Measurements from ENCODE around the gene FILIP1. TPM values are rescaled to one million over a fixed set of nuclear protein-coding genes. Genes with fewer than 3 reads are reported as not detected.

Gene FILIP1
- total and polyA plus RNA-seq, 10 of the 15 experiments (the other 5 are each of a cell fraction or from before 2014, with no cell fraction given), result 0.23 to 2.0 (median 0.44) TPM

- TF ChIP-seq ZNF687 (IDR thresholded peaks at IDR 0.05) (no peak), BCL3 (IDR thresholded peaks at IDR 0.05; ENCODE audit: borderline replicate concordance, insufficient read depth, low read depth, low read length, poor library complexity, severe bottlenecking) (no peak)
These were observed 149.1 kb downstream of the FILIP1 start (continued) for GRCh38 chr6:75344455-75344854.

- no peaks in the 10 kb centered on the region for H4K20me1 ChIP-seq (ENCODE audit: control insufficient read depth, insufficient read depth)
- ChIA-PET CTCF (interaction anchor here (0.7 to 1.6 kb wide), 3 partner anchors 11 to 26 kb away, joined by 3 read pairs; no protein-coding TSS in a partner anchor), RAD21 (ENCODE audit: unreplicated experiment) (interaction anchor here (1.1 to 1.4 kb wide), 2 partner anchors 77 to 183 kb away, joined by 3 read pairs; no protein-coding TSS in a partner anchor), POLR2A (no interaction called here), SMC1A (ENCODE audit: uncharacterized antibody, unreplicated experiment) (interaction anchor here (1.6 kb wide), 1 partner anchor 9 kb away, joined by 9 read pairs; no protein-coding TSS in a partner anchor)
- FAIRE-seq, result no peak
- DNase-seq (ENCODE audit: low read depth, low spot score), result no peak
- intact Hi-C loops (cut with micrococcal nuclease; ENCODE audit: unreplicated experiment), result no loop called here
- no peaks in the 10 kb centered on the region for H3K36me3 ChIP-seq (ENCODE audit: control insufficient read depth in 2 of 2, insufficient read depth in 2 of 2, low read length in 1 of 2)
- no peaks in the 10 kb centered on the region for H3K9me3 ChIP-seq (replicated peaks; ENCODE audit: control insufficient read depth, insufficient read depth, low read length)
- no peak overlapping the region for H2AFZ ChIP-seq (ENCODE audit: control insufficient read depth, low read depth, low read length)
- no peak overlapping the region for H3K27ac ChIP-seq (ENCODE audit: control insufficient read depth, insufficient read depth)
- in situ Hi-C loops (cut with MboI), result no loop called here
- BruUV-seq (replicated peaks), result no TSS peak
- ATAC-seq, result no peak
- H3K9ac ChIP-seq (ENCODE audit: control insufficient read depth, insufficient read depth, low read length), result no peak overlapping the region
- H3K4me2 ChIP-seq (ENCODE audit: control insufficient read depth, insufficient read depth), result no peak overlapping the region
- no peaks in the 10 kb centered on the region for H3K4me1 ChIP-seq (ENCODE audit: control insufficient read depth, insufficient read depth, low read length)
- H3K27me3 ChIP-seq (replicated peaks in 1 of 2; ENCODE audit: control insufficient read depth in 2 of 2, insufficient read depth in 2 of 2, low read length in 1 of 2), result no peaks in the 10 kb centered on the region
- H3K79me2 ChIP-seq (ENCODE audit: control insufficient read depth, insufficient read depth, low read length), result no peaks in the 10 kb centered on the region
- TF ChIP-seq IRF3 (IDR thresholded peaks at IDR 0.05) (no peak), EP300 (IDR thresholded peaks at IDR 0.05; ENCODE audit: borderline replicate concordance in 1 of 2, control insufficient read depth in 1 of 2, low read depth in 2 of 2, low read length in 2 of 2) (no peak), TARDBP (IDR thresholded peaks at IDR 0.05; ENCODE audit: borderline replicate concordance) (no peak), SPI1 (IDR thresholded peaks at IDR 0.05; ENCODE audit: borderline replicate concordance, insufficient read depth, low read depth, low read length) (no peak), TAF1 (IDR thresholded peaks at IDR 0.05; ENCODE audit: borderline replicate concordance, low read depth, low read length) (no peak), NR2C1 (IDR thresholded peaks at IDR 0.05) (no peak), FOXM1 (IDR thresholded peaks at IDR 0.05; ENCODE audit: low read depth, low read length) (no peak), JUNB (IDR thresholded peaks at IDR 0.05) (no peak), SRF (IDR thresholded peaks at IDR 0.05; ENCODE audit: low read depth in 2 of 2, low read length in 2 of 2) (no peak)
- no peak overlapping the region for H3K4me3 ChIP-seq
These were observed 149.6 kb downstream of the FILIP1 start for GRCh38 chr6:75344021-75344420.

All from GM12878 (cell line).